NCI-H1930 (cell line): Measurements from ENCODE around the gene OR10J5.
"Not testable (repeated sequence)": the region's sequence is repeated elsewhere in the genome, so short reads cannot be mapped to it uniquely, and the experiment has no call there.

Experiments
- DNase-seq, 2 experiments: peaks; one replicate each; lab custom pipeline; 2025; lab: John Stamatoyannopoulos, UW

OR10J5 gene

GRCh38 chr1:159535907-159536306 lies at the start of gene OR10J5:
Gene OR10J5, minus strand, starts transcription at chr1:159536007. Its CDS starts 0 bp downstream, at chr1:159536007.
- no peak for DNase-seq

- no peak for DNase-seq
These were observed 48.7 kb upstream of the OR10J5 start for GRCh38 chr1:159584536-159584935.

GRCh38 chr1:159581422-159581821 lies 45.6 kb upstream of the OR10J5 start:
- DNase-seq, result no peak

- no peak for DNase-seq
These were observed 44.5 kb upstream of the OR10J5 start for GRCh38 chr1:159580340-159580739.

- DNase-seq, result no peak
These were observed 41.6 kb upstream of the OR10J5 start for GRCh38 chr1:159577446-159577845.

GRCh38 chr1:159562680-159563079 lies 26.9 kb upstream of the OR10J5 start:
- no peak for DNase-seq

- no peak for DNase-seq
These were observed 25.7 kb upstream of the OR10J5 start for GRCh38 chr1:159561497-159561896.

- no peak for DNase-seq
These were observed 24.8 kb upstream of the OR10J5 start for GRCh38 chr1:159560599-159560998.

- no peak for DNase-seq
These were observed 21.1 kb upstream of the OR10J5 start for GRCh38 chr1:159556931-159557369.

- no peak for DNase-seq
These were observed 18.9 kb upstream of the OR10J5 start for GRCh38 chr1:159554696-159555095.

- DNase-seq, result no peak
These were observed 18.5 kb upstream of the OR10J5 start for GRCh38 chr1:159554261-159554660.

GRCh38 chr1:159548126-159548525 lies 12.3 kb upstream of the OR10J5 start:
- DNase-seq, result no peak

GRCh38 chr1:159532922-159533321 lies 2.9 kb downstream of the OR10J5 start:
- DNase-seq, result no peak

- not testable (repeated sequence) for DNase-seq
These were observed 11.0 kb downstream of the OR10J5 start for GRCh38 chr1:159524792-159525191.

- no peak for DNase-seq
These were observed 25.6 kb downstream of the OR10J5 start for GRCh38 chr1:159510229-159510541.

GRCh38 chr1:159509440-159510228 lies 26.2 kb downstream of the OR10J5 start:
- DNase-seq, result no peak

- DNase-seq, result no peak
These were observed 26.9 kb downstream of the OR10J5 start for GRCh38 chr1:159508951-159509350.

GRCh38 chr1:159505676-159506075 lies 30.1 kb downstream of the OR10J5 start:
- no peak for DNase-seq

- no peak for DNase-seq
These were observed 34.7 kb downstream of the OR10J5 start for GRCh38 chr1:159501082-159501481.

- not testable (repeated sequence) for DNase-seq
These were observed 41.1 kb downstream of the OR10J5 start for GRCh38 chr1:159494513-159495210.

GRCh38 chr1:159493354-159493753 lies 42.5 kb downstream of the OR10J5 start:
- DNase-seq, result no peak

GRCh38 chr1:159492575-159493323 lies 43.1 kb downstream of the OR10J5 start:
- no peak for DNase-seq
